Upper lobe of left lung (tissue), 6 donors: ENCODE results near the gene AJUBA. TPM values are rescaled to one million over a fixed set of nuclear protein-coding genes. Genes with fewer than 3 reads are reported as not detected.

ENCODE experiments used
- ATAC-seq, 2 donors: fragments of 200-7000 bp; cut with Tn5 transposase; one replicate each; pipeline ENCODE4 v1.9.1; 2022; ENCODE audit warnings: mild to moderate bottlenecking in 2 of 2, moderate library complexity in 2 of 2; ENCODE audit not compliant: low FRiP score in 2 of 2
- DNase-seq, 2 donors: peaks; one replicate each; pipeline ENCODE4 v3.0.0-alpha.2; 2019 to 2020
- H3K27ac ChIP-seq, 4 donors: fragments of 200-600 bp; sonication (generic); one replicate each; pipeline ENCODE4 v1.5.1; 2016 to 2019
- H3K27me3 ChIP-seq, 4 donors: fragments of 200-600 bp; sonication (generic); one replicate each; pipeline ENCODE4 v1.5.1; 2017 to 2019
- H3K36me3 ChIP-seq, 4 donors: fragments of 200-600 bp; sonication (generic); one replicate each; pipeline ENCODE4 v1.5.1; 2016 to 2019
- H3K4me1 ChIP-seq, 4 donors: fragments of 200-600 bp; sonication (generic); one replicate each; pipeline ENCODE4 v1.5.1; 2018 to 2019
- H3K4me3 ChIP-seq, 4 donors: fragments of 200-600 bp; sonication (generic); one replicate each; pipeline ENCODE4 v1.5.1; 2017 to 2019; ENCODE audit warnings: mild to moderate bottlenecking in 2 of 4, moderate library complexity in 1 of 4
- H3K9me3 ChIP-seq, 4 donors: fragments of 200-600 bp; sonication (generic); one replicate each; pipeline ENCODE4 v1.5.1; 2018 to 2019
- CTCF ChIP-seq, 6 experiments: fragments of 450-650 bp in 4 of 6; fragments of 200-600 bp in 2 of 6; sonication (generic) in 2 of 6; IDR thresholded peaks; one replicate each; pipeline ENCODE4 v1.5.1; 2016 to 2019; ENCODE audit warnings: antibody characterized with exemption in 6 of 6
- EP300 ChIP-seq, 4 donors: sonication (generic); formaldehyde crosslinking; IDR thresholded peaks; one replicate each; pipeline ENCODE4 v1.5.1; 2017; ENCODE audit warnings: antibody characterized with exemption in 4 of 4, control low read depth in 2 of 4
- POLR2A ChIP-seq, 4 donors: fragments of 450-650 bp; IDR thresholded peaks; one replicate each; pipeline ENCODE4 v1.5.1; 2016 to 2017; ENCODE audit warnings: antibody characterized with exemption in 4 of 4, mild to moderate bottlenecking in 2 of 4
- POLR2AphosphoS5 ChIP-seq, 2 donors: sonication (generic); formaldehyde crosslinking; IDR thresholded peaks; one replicate each; pipeline ENCODE4 v1.5.1; 2017; ENCODE audit warnings: antibody characterized with exemption in 2 of 2
- WGBS, 2 donors: methylation state at CpG; one replicate each; pipeline ENCODE4 v1.1.5; 2017 to 2018; 5-methylcytosine and 5-hydroxymethylcytosine counted together
- total RNA-seq, 6 donors: library from RNA; depleted of rRNA in 4 of 6; stranded (reverse); fragments of >200 nt in 4 of 6; gene quantifications; one replicate each; pipeline versions ENCODE4 v1.1.0 to v1.2.1, GENCODE V29; 2016 to 2021
- donor health status: DM: no; HTN: no; CAD: no; lungs with moderate emphysema.
- donor health status: DM: no; HTN: yes; CAD: no; lungs with severe emphysema.

The AJUBA gene
- total RNA-seq, 6 donors from 2014 or later, result 34.4 to 50.3 (median 39.5) TPM

- Histone ChIP-seq H3K4me3 (no peak overlapping the region), H3K4me1 (peaks cover under 1 to 8% (median 3%) of the 10 kb centered on the region in 4 donors), H3K27ac (no peak overlapping the region), H3K27me3 (no peaks in the 10 kb centered on the region), H3K36me3 (peaks cover 0 to 12% (median 2%) of the 10 kb centered on the region in 4 donors), H3K9me3 (no peaks in the 10 kb centered on the region)
- no peak for DNase-seq
- 93 to 100% methylated on average over 2 of the region's 2 CpGs for WGBS, 2 donors
- TF ChIP-seq EP300 (IDR thresholded peaks at IDR 0.05) (no peak), POLR2AphosphoS5 (IDR thresholded peaks at IDR 0.05) (no peak), POLR2A (IDR thresholded peaks at IDR 0.05) (no peak), CTCF (IDR thresholded peaks at IDR 0.05) (no peak)
- ATAC-seq, result no peak
These were observed 18.5 kb upstream of the AJUBA start for GRCh38 chr14:23000860-23001259.

GRCh38 chr14:22998329-22999012 is 16.1 kb upstream of the AJUBA start:
- DNase-seq, result peak in 1 of 2 donors; percentile 41
- Histone ChIP-seq H3K36me3 (peaks cover 0 to 12% (median 2%) of the 10 kb centered on the region in 4 donors), H3K4me3 (no peak overlapping the region), H3K27ac (no peak overlapping the region), H3K27me3 (no peaks in the 10 kb centered on the region), H3K4me1 (peaks cover 6 to 14% (median 9%) of the 10 kb centered on the region in 4 donors), H3K9me3 (no peaks in the 10 kb centered on the region)
- WGBS, 2 donors, result 90 to 92% methylated on average over 16 of the region's 16 CpGs
- no peak for ATAC-seq
- no peak for TF ChIP-seq EP300 (IDR thresholded peaks at IDR 0.05)
- no peak for TF ChIP-seq CTCF (IDR thresholded peaks at IDR 0.05)
- no peak for TF ChIP-seq POLR2A (IDR thresholded peaks at IDR 0.05)
- TF ChIP-seq POLR2AphosphoS5 (IDR thresholded peaks at IDR 0.05), result no peak

DNA sequence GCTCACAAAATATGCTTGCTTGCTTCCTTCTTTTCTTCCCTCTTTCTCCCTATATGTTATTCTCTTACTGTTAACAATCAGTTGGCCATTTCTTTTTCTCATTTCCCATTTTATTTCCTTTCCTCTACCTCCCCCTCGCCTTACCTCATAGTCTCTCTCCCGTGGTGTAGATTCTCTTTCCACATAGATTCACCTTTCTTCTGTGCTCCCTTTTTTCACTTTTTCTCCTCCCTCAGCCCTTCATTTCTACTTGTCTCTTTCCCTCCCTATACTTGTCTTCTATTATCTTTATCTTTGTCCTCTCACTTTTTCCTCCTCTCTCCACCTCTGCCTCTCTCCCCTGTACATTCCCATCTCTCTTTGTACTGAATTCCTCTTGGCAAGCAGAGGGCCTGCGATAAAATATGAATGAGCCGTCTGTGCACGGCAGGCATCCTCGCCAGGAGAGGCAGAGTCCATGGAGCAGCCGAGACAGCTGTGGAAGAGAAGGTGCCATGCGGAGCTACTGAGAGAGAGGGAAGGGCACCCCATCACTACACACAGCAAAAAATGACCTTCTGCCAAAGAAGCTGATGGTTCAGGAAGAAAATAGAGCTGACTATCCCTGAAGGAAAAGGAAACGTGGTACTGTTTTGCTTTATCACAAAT is 15.4 kb upstream of the AJUBA start:
- Histone ChIP-seq H3K27me3 (no peaks in the 10 kb centered on the region), H3K4me1 (peaks cover 6 to 14% (median 9%) of the 10 kb centered on the region in 4 donors), H3K36me3 (peaks cover 0 to 12% (median 2%) of the 10 kb centered on the region in 4 donors), H3K27ac (no peak overlapping the region), H3K9me3 (no peaks in the 10 kb centered on the region), H3K4me3 (no peak overlapping the region)
- ATAC-seq, result no peak
- WGBS, 2 donors, result 79 to 84% methylated on average over 9 of the region's 9 CpGs
- DNase-seq, result no peak
- TF ChIP-seq POLR2A (IDR thresholded peaks at IDR 0.05) (no peak), POLR2AphosphoS5 (IDR thresholded peaks at IDR 0.05) (no peak), EP300 (IDR thresholded peaks at IDR 0.05) (no peak), CTCF (IDR thresholded peaks at IDR 0.05) (no peak)

GRCh38 chr14:22996768-22997654 is 14.7 kb upstream of the AJUBA start:
- peaks cover 0 to 12% (median 2%) of the 10 kb centered on the region in 4 donors for H3K36me3 ChIP-seq
- 79 to 80% methylated on average over 11 of the region's 11 CpGs for WGBS, 2 donors
- H3K27me3 ChIP-seq, result no peaks in the 10 kb centered on the region
- H3K9me3 ChIP-seq, result no peaks in the 10 kb centered on the region
- no peak for ATAC-seq
- no peak for TF ChIP-seq CTCF (IDR thresholded peaks at IDR 0.05)
- TF ChIP-seq POLR2AphosphoS5 (IDR thresholded peaks at IDR 0.05), result no peak
- TF ChIP-seq EP300 (IDR thresholded peaks at IDR 0.05), result no peak
- no peak for TF ChIP-seq POLR2A (IDR thresholded peaks at IDR 0.05)
- no peak overlapping the region for H3K4me3 ChIP-seq
- no peak for DNase-seq
- peaks cover 6 to 14% (median 9%) of the 10 kb centered on the region in 4 donors for H3K4me1 ChIP-seq
- H3K27ac ChIP-seq, result no peak overlapping the region
